GM10266 (cell line): Measurements from ENCODE around the gene STIP1.

Source experiments
- DNase-seq: peaks from one replicate; pipeline ENCODE4 v3.0.0; 2012; ENCODE audit errors: extremely low spot score
- CTCF ChIP-seq: IDR thresholded peaks from 2 replicates; pipeline ENCODE4 v1.5.1; 2012; ENCODE audit warnings: mild to moderate bottlenecking, low read depth; ENCODE audit not compliant: control insufficient read depth, insufficient read depth; ENCODE audit errors: missing control alignments

The STIP1 gene

GRCh38 chr11:64219354-64219684 lies 33.3 kb downstream of the STIP1 start:
- no peak for DNase-seq
- TF ChIP-seq CTCF = no peak

GRCh38 chr11:64219755-64220154 lies 33.8 kb downstream of the STIP1 start:
- TF ChIP-seq CTCF = no peak
- no peak for DNase-seq

GRCh38 chr11:64220271-64220670 lies 34.3 kb downstream of the STIP1 start:
- DNase-seq = no peak

GRCh38 chr11:64220798-64221197 lies 34.8 kb downstream of the STIP1 start:
- no peak for TF ChIP-seq CTCF
- no peak for DNase-seq

More at GRCh38 chr11:64220271-64220670, 34.3 kb downstream of the STIP1 start:
- TF ChIP-seq CTCF = no peak

- no peak for DNase-seq
- TF ChIP-seq CTCF = no peak
These were observed 36.7 kb downstream of the STIP1 start for GRCh38 chr11:64222651-64223000.

- no peak for TF ChIP-seq CTCF
These were observed 37.2 kb downstream of the STIP1 start for GRCh38 chr11:64223001-64223651.

GRCh38 chr11:64224151-64224890 lies 38.4 kb downstream of the STIP1 start:
- no peak for TF ChIP-seq CTCF
- DNase-seq = no peak

More at GRCh38 chr11:64223001-64223651, 37.2 kb downstream of the STIP1 start:
- DNase-seq = no peak
